HCT116 (cell line): ENCODE measurements around the gene MTRR. TPM values are rescaled to one million over a fixed set of nuclear protein-coding genes. Genes with fewer than 3 reads are reported as not detected.

Experiments used
- ATAC-seq: fragments of 200-7000 bp; cut with Tn5 transposase; 2 replicates; pipeline ENCODE4 v1.9.1; 2020; ENCODE audit warnings: mild to moderate bottlenecking, moderate library complexity
- Bru-seq: library from RNA; stranded (reverse); fragments of 400-500 nt; gene quantifications from one replicate; lab custom pipeline; 2021; lab: Mats Ljungman, UMichigan
- BruChase-seq, 2 experiments: library from RNA; stranded (reverse); fragments of 400-500 nt; gene quantifications; one replicate each; lab custom pipeline; 2021; lab: Mats Ljungman, UMichigan
- BruUV-seq: library from RNA; stranded (reverse); fragments of 400-500 nt; replicated peaks from 2 replicates; lab custom pipeline; 2021; lab: Mats Ljungman, UMichigan
- CTCF ChIA-PET: fragments of 300-600 bp; sonication (Branson Sonifier 250); formaldehyde crosslinking; loops from one replicate; lab custom pipeline; 2021; ENCODE audit warnings: antibody characterized with exemption; lab: Charles Lee
- POLR2A ChIA-PET: fragments of 300-600, 350-600 bp; sonication (Branson Sonifier 250); formaldehyde crosslinking; loops from one replicate; lab custom pipeline; 2021; ENCODE audit warnings: antibody characterized with exemption; lab: Charles Lee
- RAD21 ChIA-PET, 2 experiments: fragments of 300-600 bp; sonication (Branson Sonifier 250); formaldehyde crosslinking; loops; one replicate each; lab custom pipeline; 2023; ENCODE audit warnings: low total read pairs in 2 of 2; ENCODE audit not compliant: uncharacterized antibody in 2 of 2, unreplicated experiment in 2 of 2, low non-redundant PET in 1 of 2; lab: Charles Lee
- DNase-seq: peaks from one replicate; pipeline ENCODE4 v3.0.0-alpha.2; 2010; ENCODE audit warnings: low read depth, low spot score
- H2AFZ ChIP-seq: fragments of 200-600 bp; shearing (Covaris generic), sonication (generic); 2 replicates; pipeline ENCODE4 v1.6.1; 2017; ENCODE audit warnings: low read depth, mixed run types, mixed read lengths, antibody characterized with exemption, low read length; ENCODE audit not compliant: poor library complexity, severe bottlenecking
- H3K27ac ChIP-seq: 2 replicates; pipeline ENCODE4 v1.5.1; 2012; ENCODE audit warnings: low read depth, low read length
- H3K27me3 ChIP-seq: fragments of 200-600 bp; sonication (generic); 2 replicates; pipeline ENCODE4 v1.6.1; 2016; ENCODE audit warnings: mixed run types, low read length, mixed read lengths; ENCODE audit not compliant: insufficient read depth
- H3K36me3 ChIP-seq, 2 experiments: fragments of 200-500 bp in 1 of 2; fragments of 200-600 bp in 1 of 2; sonication (Bioruptor generic) in 1 of 2; sonication (generic) in 1 of 2; 2 replicates each; pipeline versions ENCODE4 v1.5.1 to v1.6.1; 2014 to 2016; ENCODE audit warnings: low read length in 2 of 2, inconsistent platforms in 1 of 2, mixed read lengths in 1 of 2, mixed run types in 1 of 2; ENCODE audit not compliant: insufficient read depth in 2 of 2, control insufficient read depth in 1 of 2
- H3K4me1 ChIP-seq, 2 experiments: fragments of 200-600 bp in 1 of 2; sonication (generic) in 1 of 2; 2 replicates each; pipeline versions ENCODE4 v1.5.1 to v1.6.1; 2012 to 2017; ENCODE audit warnings: low read length in 2 of 2, inconsistent platforms in 1 of 2, mild to moderate bottlenecking in 1 of 2, mixed read lengths in 1 of 2, mixed run types in 1 of 2, moderate library complexity in 1 of 2; ENCODE audit not compliant: insufficient read depth in 2 of 2, control insufficient read depth in 1 of 2
- H3K4me2 ChIP-seq: fragments of 200-600 bp; sonication (generic); 2 replicates; pipeline ENCODE4 v1.6.1; 2017; ENCODE audit warnings: mixed run types, low read length, mixed read lengths
- H3K4me3 ChIP-seq, 2 experiments: fragments of 200-600 bp in 1 of 2; sonication (generic) in 1 of 2; replicated peaks in 1 of 2; 2 replicates each; pipeline ENCODE4 v1.5.1; 2011 to 2016; ENCODE audit warnings: low read length in 2 of 2, control low read depth in 1 of 2, low read depth in 1 of 2, mild to moderate bottlenecking in 1 of 2, mixed read lengths in 1 of 2, mixed run types in 1 of 2
- H3K79me2 ChIP-seq: fragments of 200-600 bp; sonication (generic); 2 replicates; pipeline ENCODE4 v1.6.1; 2017; ENCODE audit warnings: mild to moderate bottlenecking, mixed run types, low read length, moderate library complexity, mixed read lengths; ENCODE audit not compliant: insufficient read depth
- H3K9ac ChIP-seq: fragments of 200-600 bp; sonication (generic); 2 replicates; pipeline ENCODE4 v1.6.1; 2016; ENCODE audit warnings: low read length, mixed read lengths
- H3K9me2 ChIP-seq: fragments of 200-600 bp; sonication (generic), shearing (Covaris generic); 2 replicates; pipeline ENCODE4 v1.6.1; 2017; ENCODE audit warnings: mixed run types, mild to moderate bottlenecking, moderate library complexity; ENCODE audit not compliant: insufficient read depth
- H3K9me3 ChIP-seq, 2 experiments: fragments of 200-500 bp in 1 of 2; fragments of 200-600 bp in 1 of 2; sonication (Bioruptor generic) in 1 of 2; sonication (generic) in 1 of 2; 2 replicates each; pipeline ENCODE4 v1.6.1; 2014 to 2017; ENCODE audit warnings: low read length in 2 of 2, mixed read lengths in 2 of 2, inconsistent platforms in 1 of 2, low read depth in 1 of 2, mild to moderate bottlenecking in 1 of 2, mixed run types in 1 of 2, moderate library complexity in 1 of 2; ENCODE audit not compliant: control insufficient read depth in 1 of 2, insufficient read depth in 1 of 2
- H4K20me1 ChIP-seq: fragments of 200-600 bp; sonication (generic), shearing (Covaris generic); 2 replicates; pipeline ENCODE4 v1.6.1; 2017; ENCODE audit warnings: mixed run types, mild to moderate bottlenecking, moderate library complexity; ENCODE audit not compliant: insufficient read depth
- CBX3 ChIP-seq: IDR thresholded peaks from 2 replicates; pipeline ENCODE4 v1.6.1; 2012; ENCODE audit warnings: low read depth
- CEBPB ChIP-seq: IDR thresholded peaks from 2 replicates; pipeline ENCODE4 v1.6.1; 2012; ENCODE audit warnings: low read depth
- EZH2 ChIP-seq: fragments of 200-600 bp; sonication (generic); IDR thresholded peaks from 2 replicates; pipeline ENCODE4 v1.6.1; 2017; ENCODE audit warnings: antibody characterized with exemption, mixed run types
- EZH2phosphoT487 ChIP-seq: fragments of 200-600 bp; IDR thresholded peaks from 2 replicates; pipeline ENCODE4 v1.6.1; 2018; ENCODE audit warnings: antibody characterized with exemption, borderline replicate concordance
- FOSL1 ChIP-seq: IDR thresholded peaks from 2 replicates; pipeline ENCODE4 v1.6.1; 2012; ENCODE audit warnings: low read depth
- JUND ChIP-seq: IDR thresholded peaks from 2 replicates; pipeline ENCODE4 v1.6.1; 2012
- POLR2A ChIP-seq: IDR thresholded peaks from 2 replicates; pipeline ENCODE4 v1.7.0; 2011; ENCODE audit warnings: borderline replicate concordance; ENCODE audit not compliant: insufficient read depth, insufficient read length; ENCODE audit errors: extremely low read depth
- SIN3A ChIP-seq: IDR thresholded peaks from 2 replicates; pipeline ENCODE4 v1.6.1; 2012; ENCODE audit warnings: low read depth
- SP1 ChIP-seq: IDR thresholded peaks from 2 replicates; pipeline ENCODE4 v1.6.1; 2012; ENCODE audit warnings: low read depth
- SRF ChIP-seq: IDR thresholded peaks from 2 replicates; pipeline ENCODE4 v1.6.1; 2012; ENCODE audit warnings: low read depth
- TCF7L2 ChIP-seq: IDR thresholded peaks from 2 replicates; pipeline ENCODE4 v1.7.0; 2011; ENCODE audit warnings: borderline replicate concordance, inconsistent platforms; ENCODE audit not compliant: insufficient read depth, insufficient read length; ENCODE audit errors: extremely low read depth
- YY1 ChIP-seq: IDR thresholded peaks from 2 replicates; pipeline ENCODE4 v1.6.1; 2011; ENCODE audit warnings: low read length, low read depth, moderate library complexity, mild to moderate bottlenecking; ENCODE audit not compliant: insufficient replicate concordance; ENCODE audit errors: extremely low read depth
- intact Hi-C: fragments of 100-400 bp; cut with micrococcal nuclease; formaldehyde crosslinking; loops from 2 replicates; pipeline ENCODE4 v1.10.0; 2022
- long read RNA-seq: library from polyadenylated mRNA; unstranded; transcript quantifications from one replicate; pipeline ENCODE4 v2.0.0, GENCODE V29; 2021; ENCODE audit not compliant: unreplicated experiment
- polyA plus RNA-seq: library from polyadenylated mRNA; unstranded; fragments of >200 nt; gene quantifications from 2 replicates; pipeline ENCODE4 v1.2.1, GENCODE V29; 2012; ENCODE audit warnings: missing spikeins
- total RNA-seq: library from RNA; stranded (reverse); gene quantifications from one replicate; pipeline ENCODE4 v1.2.1, GENCODE V29; 2021; ENCODE audit not compliant: unreplicated experiment
- TF ChIP-seq, protein P1 (sequence below), 3 experiments: fragments of 200-600 bp in 1 of 3; sonication (generic) in 1 of 3; IDR thresholded peaks in 2 of 3; conservative IDR thresholded peaks in 1 of 3; 2 replicates each; pipeline ENCODE4 v1.5.1; 2012 to 2017; ENCODE audit warnings: low read depth in 2 of 3, low read length in 2 of 3, antibody characterized with exemption in 1 of 3, borderline replicate concordance in 1 of 3, control low read depth in 1 of 3, mild to moderate bottlenecking in 1 of 3, mixed read lengths in 1 of 3, mixed run types in 1 of 3, moderate library complexity in 1 of 3; ENCODE audit not compliant: insufficient read depth in 1 of 3
- TF ChIP-seq, protein P2 (sequence below): IDR thresholded peaks from 2 replicates; pipeline ENCODE4 v1.6.1; 2012
- TF ChIP-seq, protein P3 (sequence below): IDR thresholded peaks from 2 replicates; pipeline ENCODE4 v1.6.1; 2011; ENCODE audit warnings: mild to moderate bottlenecking, low read length, moderate library complexity; ENCODE audit not compliant: insufficient replicate concordance; ENCODE audit errors: extremely low read depth
- TF ChIP-seq, protein P4 (sequence below): IDR thresholded peaks from 2 replicates; pipeline ENCODE4 v1.6.1; 2012

The MTRR gene
- total RNA-seq, result 32.5 TPM
- 20.7 and 26.2 TPM in 2 replicates for polyA plus RNA-seq
- percentile 86 among the genes with signal in this experiment for Bru-seq, nascent RNA
- percentile 83 among the genes with signal in this experiment for BruChase-seq, experiment 1, labeled RNA remaining after a 6-hour chase
- BruChase-seq, experiment 2, labeled RNA remaining after a 2-hour chase, result percentile 77 among the genes with signal in this experiment
- long read RNA-seq, transcript MTRR-202 (15 exons, 3,215 nt), result major isoform, 6 of 32 reads
- long read RNA-seq, partial matches to known transcripts, result 9 of 32 reads
- long read RNA-seq, other reads (novel, unspliced or antisense), result 14 of 32 reads

DNA sequence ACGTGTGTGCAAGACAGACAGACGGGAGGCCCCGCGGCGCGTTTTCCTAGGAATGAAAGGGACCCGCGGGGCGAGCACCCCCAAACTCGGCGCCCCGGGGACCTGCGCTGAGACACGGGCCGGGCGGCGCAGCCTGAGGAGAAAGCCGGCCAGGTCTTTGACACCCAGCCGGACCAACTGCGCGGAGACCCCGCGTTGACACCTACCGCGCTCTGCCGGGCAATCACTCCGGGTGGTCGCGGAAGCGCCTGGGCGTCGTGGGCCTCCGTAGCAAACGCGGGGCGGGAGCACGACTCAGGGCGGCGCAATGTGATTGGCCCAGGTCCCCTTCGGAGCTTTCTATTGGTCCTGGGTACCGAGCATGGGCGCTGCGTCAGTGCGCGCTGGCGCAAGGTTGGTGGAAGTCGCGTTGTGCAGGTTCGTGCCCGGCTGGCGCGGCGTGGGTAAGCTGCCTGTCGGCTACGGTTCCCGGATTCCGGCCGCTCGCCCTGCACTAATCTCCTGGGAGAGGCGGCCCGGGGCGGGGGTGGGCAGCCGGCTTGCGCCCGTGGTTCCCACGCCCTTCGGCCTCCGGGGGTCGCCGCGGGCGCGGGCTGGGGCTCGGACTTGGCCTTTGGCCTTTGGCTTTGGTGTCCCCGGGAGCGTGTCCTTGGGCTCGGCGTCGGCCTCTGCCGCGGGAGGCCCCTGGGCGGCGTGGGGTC, at the start of gene MTRR, which contains the start of gene FASTKD3:
TSS of gene MTRR (plus strand) at position 376 of the 701 bp plus-strand sequence. CDS start 1,647 bp downstream, outside the sequence.
TSS of gene FASTKD3 (minus strand) at position 259 of the 701 bp plus-strand sequence. CDS start 948 bp downstream, outside the sequence.
- BruUV-seq, result no TSS peak
- CTCF ChIA-PET, result interaction anchor here (1.0 kb wide), 3 partner anchors 9 to 18 kb away, joined by 3 to 4 read pairs (median 3); no protein-coding TSS in a partner anchor
- TF ChIP-seq, protein P1, sequence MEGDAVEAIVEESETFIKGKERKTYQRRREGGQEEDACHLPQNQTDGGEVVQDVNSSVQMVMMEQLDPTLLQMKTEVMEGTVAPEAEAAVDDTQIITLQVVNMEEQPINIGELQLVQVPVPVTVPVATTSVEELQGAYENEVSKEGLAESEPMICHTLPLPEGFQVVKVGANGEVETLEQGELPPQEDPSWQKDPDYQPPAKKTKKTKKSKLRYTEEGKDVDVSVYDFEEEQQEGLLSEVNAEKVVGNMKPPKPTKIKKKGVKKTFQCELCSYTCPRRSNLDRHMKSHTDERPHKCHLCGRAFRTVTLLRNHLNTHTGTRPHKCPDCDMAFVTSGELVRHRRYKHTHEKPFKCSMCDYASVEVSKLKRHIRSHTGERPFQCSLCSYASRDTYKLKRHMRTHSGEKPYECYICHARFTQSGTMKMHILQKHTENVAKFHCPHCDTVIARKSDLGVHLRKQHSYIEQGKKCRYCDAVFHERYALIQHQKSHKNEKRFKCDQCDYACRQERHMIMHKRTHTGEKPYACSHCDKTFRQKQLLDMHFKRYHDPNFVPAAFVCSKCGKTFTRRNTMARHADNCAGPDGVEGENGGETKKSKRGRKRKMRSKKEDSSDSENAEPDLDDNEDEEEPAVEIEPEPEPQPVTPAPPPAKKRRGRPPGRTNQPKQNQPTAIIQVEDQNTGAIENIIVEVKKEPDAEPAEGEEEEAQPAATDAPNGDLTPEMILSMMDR (IDR thresholded peaks at IDR 0.05 in 2 of 3, conservative IDR thresholded peaks at IDR 0.05 in 1 of 3; ENCODE audit: borderline replicate concordance in 1 of 3, insufficient read depth in 1 of 3, low read depth in 2 of 3, low read length in 2 of 3), result no peak
- TF ChIP-seq JUND, result no peak
- TF ChIP-seq POLR2A, result peak; percentile 68
- no peak for TF ChIP-seq YY1
- TF ChIP-seq CEBPB, result no peak
- no peak for TF ChIP-seq EZH2
- TF ChIP-seq SRF, result no peak
- peak; percentile 53 for TF ChIP-seq TCF7L2
- no peak for TF ChIP-seq FOSL1
- TF ChIP-seq SIN3A, result peak; percentile 42; the same call in 1 of the 2 replicates
- no peak for TF ChIP-seq EZH2phosphoT487
- TF ChIP-seq, protein P2, sequence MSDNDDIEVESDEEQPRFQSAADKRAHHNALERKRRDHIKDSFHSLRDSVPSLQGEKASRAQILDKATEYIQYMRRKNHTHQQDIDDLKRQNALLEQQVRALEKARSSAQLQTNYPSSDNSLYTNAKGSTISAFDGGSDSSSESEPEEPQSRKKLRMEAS, result peak; percentile 54
- TF ChIP-seq, protein P3, sequence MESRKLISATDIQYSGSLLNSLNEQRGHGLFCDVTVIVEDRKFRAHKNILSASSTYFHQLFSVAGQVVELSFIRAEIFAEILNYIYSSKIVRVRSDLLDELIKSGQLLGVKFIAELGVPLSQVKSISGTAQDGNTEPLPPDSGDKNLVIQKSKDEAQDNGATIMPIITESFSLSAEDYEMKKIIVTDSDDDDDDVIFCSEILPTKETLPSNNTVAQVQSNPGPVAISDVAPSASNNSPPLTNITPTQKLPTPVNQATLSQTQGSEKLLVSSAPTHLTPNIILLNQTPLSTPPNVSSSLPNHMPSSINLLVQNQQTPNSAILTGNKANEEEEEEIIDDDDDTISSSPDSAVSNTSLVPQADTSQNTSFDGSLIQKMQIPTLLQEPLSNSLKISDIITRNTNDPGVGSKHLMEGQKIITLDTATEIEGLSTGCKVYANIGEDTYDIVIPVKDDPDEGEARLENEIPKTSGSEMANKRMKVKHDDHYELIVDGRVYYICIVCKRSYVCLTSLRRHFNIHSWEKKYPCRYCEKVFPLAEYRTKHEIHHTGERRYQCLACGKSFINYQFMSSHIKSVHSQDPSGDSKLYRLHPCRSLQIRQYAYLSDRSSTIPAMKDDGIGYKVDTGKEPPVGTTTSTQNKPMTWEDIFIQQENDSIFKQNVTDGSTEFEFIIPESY, result peak; percentile 47
- peak; percentile 92 for TF ChIP-seq SP1
- TF ChIP-seq, protein P4, sequence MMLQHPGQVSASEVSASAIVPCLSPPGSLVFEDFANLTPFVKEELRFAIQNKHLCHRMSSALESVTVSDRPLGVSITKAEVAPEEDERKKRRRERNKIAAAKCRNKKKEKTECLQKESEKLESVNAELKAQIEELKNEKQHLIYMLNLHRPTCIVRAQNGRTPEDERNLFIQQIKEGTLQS, result no peak
- TF ChIP-seq CBX3, result no peak

More for the DNA sequence above, at the start of gene MTRR, which contains the start of gene FASTKD3:
- RAD21 ChIA-PET, result no interaction called here
- peak; percentile 86 for DNase-seq
- H4K20me1 ChIP-seq, result peaks cover 14% of the 10 kb centered on the region; the same call in 1 of the 2 replicates
- peak within 1 kb of the TSS; percentile 89 to 91 for H3K4me3 ChIP-seq
- intact Hi-C loops, result no loop called here
- POLR2A ChIA-PET, result interaction anchor here (1.5 to 1.7 kb wide), 2 partner anchors 9 to 11 kb away, joined by 3 to 6 read pairs; no protein-coding TSS in a partner anchor
- peak; percentile 100 for ATAC-seq
- peaks cover 71% of the 10 kb centered on the region for H3K79me2 ChIP-seq
- H3K36me3 ChIP-seq, result peaks cover 3 to 19% of the 10 kb centered on the region in 2 experiments; a peak in 1 of 4 replicates
- H3K4me2 ChIP-seq, result peak within 1 kb of the TSS; percentile 93
- peak within 1 kb of the TSS; percentile 61 for H3K27ac ChIP-seq
- H3K9me3 ChIP-seq, result no peaks in the 10 kb centered on the region
- H3K27me3 ChIP-seq, result no peaks in the 10 kb centered on the region
- peaks cover 7 to 18% of the 10 kb centered on the region in 2 experiments; a peak in 3 of 4 replicates for H3K4me1 ChIP-seq
- peak within 1 kb of the TSS; percentile 18 for H2AFZ ChIP-seq
- H3K9ac ChIP-seq, result peak within 1 kb of the TSS; percentile 87
- no peaks in the 10 kb centered on the region for H3K9me2 ChIP-seq
